ENCODE results near the gene MAD1L1. TPM values are rescaled to one million over a fixed set of nuclear protein-coding genes. Genes with fewer than 3 reads are reported as not detected.

Gene MAD1L1
- total RNA-seq, 3 donors from 2014 or later = 25.3 to 31.2 (median 26.2) TPM

DNA sequence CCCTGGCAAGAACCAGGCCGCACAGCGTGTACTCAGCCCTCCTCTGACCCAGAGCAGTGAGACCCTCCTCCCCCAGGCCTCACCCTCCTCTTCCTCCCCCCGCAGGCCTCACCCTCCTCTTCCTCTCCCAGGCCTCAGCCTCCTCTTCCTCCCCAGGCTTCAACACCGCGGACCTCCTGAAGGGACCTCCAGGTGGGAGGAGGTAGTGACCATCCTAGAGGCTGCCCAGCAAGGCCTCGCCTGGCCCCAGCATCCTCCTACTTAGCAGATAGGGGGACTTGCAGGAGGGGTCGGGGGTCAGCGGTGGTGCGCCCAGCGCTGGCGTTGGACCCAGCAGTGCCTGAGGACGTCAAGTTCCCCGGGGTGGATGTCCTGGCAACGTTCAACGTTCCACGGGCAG, 291.9 kb downstream of the MAD1L1 start:
- ATAC-seq (no peak), DNase-seq (peak in 2 of 3 donors; percentile 25 to 56)
- intact Hi-C loops (cut with DNase I, micrococcal nuclease) = no loop called here
- TF ChIP-seq, protein P1, sequence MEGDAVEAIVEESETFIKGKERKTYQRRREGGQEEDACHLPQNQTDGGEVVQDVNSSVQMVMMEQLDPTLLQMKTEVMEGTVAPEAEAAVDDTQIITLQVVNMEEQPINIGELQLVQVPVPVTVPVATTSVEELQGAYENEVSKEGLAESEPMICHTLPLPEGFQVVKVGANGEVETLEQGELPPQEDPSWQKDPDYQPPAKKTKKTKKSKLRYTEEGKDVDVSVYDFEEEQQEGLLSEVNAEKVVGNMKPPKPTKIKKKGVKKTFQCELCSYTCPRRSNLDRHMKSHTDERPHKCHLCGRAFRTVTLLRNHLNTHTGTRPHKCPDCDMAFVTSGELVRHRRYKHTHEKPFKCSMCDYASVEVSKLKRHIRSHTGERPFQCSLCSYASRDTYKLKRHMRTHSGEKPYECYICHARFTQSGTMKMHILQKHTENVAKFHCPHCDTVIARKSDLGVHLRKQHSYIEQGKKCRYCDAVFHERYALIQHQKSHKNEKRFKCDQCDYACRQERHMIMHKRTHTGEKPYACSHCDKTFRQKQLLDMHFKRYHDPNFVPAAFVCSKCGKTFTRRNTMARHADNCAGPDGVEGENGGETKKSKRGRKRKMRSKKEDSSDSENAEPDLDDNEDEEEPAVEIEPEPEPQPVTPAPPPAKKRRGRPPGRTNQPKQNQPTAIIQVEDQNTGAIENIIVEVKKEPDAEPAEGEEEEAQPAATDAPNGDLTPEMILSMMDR (IDR thresholded peaks at IDR 0.05) = no peak
- Histone ChIP-seq H3K36me3 (ENCODE audit: low read depth) (no peaks in the 10 kb centered on the region), H3K4me3 (no peak overlapping the region), H3K4me1 (ENCODE audit: low read depth) (no peaks in the 10 kb centered on the region), H3K9me3 (no peaks in the 10 kb centered on the region)

- no peaks in the 10 kb centered on the region for H3K9me3 ChIP-seq
- ATAC-seq (peak; percentile 91), DNase-seq (peak; percentile 71 to 92 (median 74))
- no peak overlapping the region for H3K4me3 ChIP-seq
- H3K4me1 ChIP-seq (ENCODE audit: low read depth) = no peaks in the 10 kb centered on the region
- TF ChIP-seq, protein P1 (IDR thresholded peaks at IDR 0.05) = no peak
- intact Hi-C loops (cut with DNase I, micrococcal nuclease) = no loop called here
- H3K36me3 ChIP-seq (ENCODE audit: low read depth) = no peaks in the 10 kb centered on the region
Measured at GRCh38 chr7:1940402-1940786, 292.4 kb downstream of the MAD1L1 start.

GRCh38 chr7:1939434-1940401, 293.0 kb downstream of the MAD1L1 start:
- TF ChIP-seq, protein P1 (IDR thresholded peaks at IDR 0.05) = no peak
- ATAC-seq (peak; percentile 15), DNase-seq (peak in 2 of 3 donors; percentile 32 to 52)
- no peaks in the 10 kb centered on the region for H3K36me3 ChIP-seq (ENCODE audit: low read depth)
- no peak overlapping the region for H3K4me3 ChIP-seq
- H3K9me3 ChIP-seq = no peaks in the 10 kb centered on the region
- H3K4me1 ChIP-seq (ENCODE audit: low read depth) = no peaks in the 10 kb centered on the region
- intact Hi-C loops (cut with DNase I, micrococcal nuclease) = no loop called here

DNA sequence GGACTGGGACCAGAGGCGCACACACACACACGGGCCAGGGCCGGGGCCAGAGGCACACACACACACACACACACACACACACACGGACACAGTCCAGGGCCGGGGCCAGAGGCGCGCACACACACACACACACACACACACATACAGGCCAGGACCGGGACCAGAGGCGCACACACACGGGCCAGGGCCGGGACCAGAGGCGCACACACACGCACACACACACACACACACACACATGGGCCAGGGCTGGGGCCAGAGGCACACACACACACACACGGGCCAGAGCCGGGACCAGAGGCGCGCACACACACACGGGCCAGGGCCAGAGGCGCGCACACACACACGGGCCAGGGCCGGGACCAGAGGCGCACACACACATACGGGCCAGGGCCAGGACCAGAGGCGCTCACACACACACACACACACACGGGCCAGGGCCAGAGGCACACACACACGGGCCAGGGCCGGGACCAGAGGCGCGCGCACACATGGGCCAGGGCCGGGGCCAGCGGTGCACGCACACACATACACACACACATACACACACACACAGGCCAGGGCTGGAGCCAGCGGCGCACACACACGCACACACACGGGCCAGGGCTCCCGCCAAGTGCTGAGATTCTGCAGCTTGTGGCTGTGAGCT, 293.8 kb downstream of the MAD1L1 start:
- intact Hi-C loops (cut with DNase I, micrococcal nuclease) = no loop called here
- ATAC-seq (peak; percentile 14), DNase-seq (peak in 2 of 3 donors; percentile 30 to 58)
- Histone ChIP-seq H3K36me3 (ENCODE audit: low read depth) (no peaks in the 10 kb centered on the region), H3K9me3 (no peaks in the 10 kb centered on the region), H3K4me3 (no peak overlapping the region), H3K4me1 (ENCODE audit: low read depth) (no peaks in the 10 kb centered on the region)
- TF ChIP-seq, protein P1 (IDR thresholded peaks at IDR 0.05) = no peak

- intact Hi-C loops (cut with DNase I, micrococcal nuclease) = no loop called here
- ATAC-seq = no peak
- Histone ChIP-seq H3K4me3 (no peak overlapping the region), H3K36me3 (ENCODE audit: low read depth) (no peaks in the 10 kb centered on the region), H3K9me3 (no peaks in the 10 kb centered on the region), H3K4me1 (ENCODE audit: low read depth) (no peaks in the 10 kb centered on the region)
- DNase-seq = peak in 2 of 3 donors; percentile 15 to 40
- TF ChIP-seq, protein P1 (IDR thresholded peaks at IDR 0.05) = no peak
Measured at GRCh38 chr7:1937252-1937605, 295.5 kb downstream of the MAD1L1 start.
